HEK293 (cell line): Measurements from ENCODE around the gene DAAM2.

ENCODE experiments used
- CTCF ChIA-PET: fragments of 350-600 bp; formaldehyde crosslinking; extraction: SDS; loops from one replicate; lab custom pipeline; 2021; ENCODE audit warnings: antibody characterized with exemption; lab: Yijun Ruan, JAX
- POLR2A ChIA-PET: fragments of 300-600 bp; formaldehyde crosslinking; extraction: SDS; loops from one replicate; lab custom pipeline; 2020; ENCODE audit warnings: antibody characterized with exemption, inconsistent platforms; lab: Yijun Ruan, JAX
- H3K27ac ChIP-seq: fragments of 200-500 bp; sonication (Bioruptor generic); 2 replicates; pipeline ENCODE4 v1.5.1; 2014; ENCODE audit warnings: low read depth, low read length, control low read depth, inconsistent platforms; ENCODE audit errors: extremely low read depth
- H3K36me3 ChIP-seq, 2 experiments: fragments of 200-500 bp in 1 of 2; sonication (Bioruptor generic) in 1 of 2; 1 replicate in 1 of 2; 2 replicates in 1 of 2; pipeline ENCODE4 v1.5.1; 2014 to 2017; ENCODE audit warnings: inconsistent platforms in 2 of 2, low read length in 2 of 2; ENCODE audit not compliant: control insufficient read depth in 2 of 2, insufficient read depth in 1 of 2
- H3K4me1 ChIP-seq: fragments of 200-500 bp; sonication (Bioruptor generic); 2 replicates; pipeline ENCODE4 v1.5.1; 2014; ENCODE audit warnings: mild to moderate bottlenecking, low read length, inconsistent platforms; ENCODE audit not compliant: control insufficient read depth, insufficient read depth
- H3K4me3 ChIP-seq: 2 replicates; pipeline ENCODE4 v1.5.1; 2011; ENCODE audit warnings: low read depth, mild to moderate bottlenecking, control low read depth, low read length, moderate library complexity
- H3K9me3 ChIP-seq: fragments of 200-500 bp; sonication (Bioruptor generic); 2 replicates; pipeline ENCODE4 v1.5.1; 2014; ENCODE audit warnings: low read depth, low read length, inconsistent platforms; ENCODE audit not compliant: control insufficient read depth, insufficient read depth
- BCL6B ChIP-seq: fragments of 450-650 bp; formaldehyde crosslinking; IDR thresholded peaks from 2 replicates; pipeline ENCODE4 v1.5.1; 2017; ENCODE audit warnings: missing biosample characterization, missing genetic modification characterization
- GLIS1 ChIP-seq: fragments of 450-650 bp; formaldehyde crosslinking; IDR thresholded peaks from 2 replicates; pipeline ENCODE4 v1.5.1; 2016; ENCODE audit warnings: missing biosample characterization, missing genetic modification characterization
- IKZF3 ChIP-seq: fragments of 450-650 bp; IDR thresholded peaks from 2 replicates; pipeline ENCODE4 v1.5.0; 2018; ENCODE audit warnings: missing biosample characterization, mild to moderate bottlenecking, missing genetic modification characterization, moderate library complexity
- PBX3 ChIP-seq: sonication (generic); formaldehyde crosslinking; IDR thresholded peaks from 2 replicates; pipeline ENCODE4 v1.8.1; 2022; ENCODE audit warnings: mild to moderate bottlenecking, moderate library complexity, missing genetic modification reagents
- REST ChIP-seq: fragments of 450-650 bp; formaldehyde crosslinking; IDR thresholded peaks from 2 replicates; pipeline ENCODE4 v1.5.1; 2016; ENCODE audit warnings: missing biosample characterization, missing genetic modification characterization
- YY1 ChIP-seq: fragments of 450-650 bp; formaldehyde crosslinking; IDR thresholded peaks from 2 replicates; pipeline ENCODE4 v1.5.1; 2018; ENCODE audit warnings: missing biosample characterization, missing genetic modification characterization
- ZFP37 ChIP-seq: fragments of 450-650 bp; formaldehyde crosslinking; IDR thresholded peaks from 2 replicates; pipeline ENCODE4 v1.5.1; 2016; ENCODE audit warnings: missing biosample characterization, missing genetic modification characterization
- ZIC2 ChIP-seq: fragments of 450-650 bp; formaldehyde crosslinking; IDR thresholded peaks from 2 replicates; pipeline ENCODE4 v1.5.1; 2016; ENCODE audit warnings: missing biosample characterization, missing genetic modification characterization
- ZNF19 ChIP-seq: fragments of 450-650 bp; formaldehyde crosslinking; IDR thresholded peaks from 2 replicates; pipeline ENCODE4; 2016; ENCODE audit warnings: missing biosample characterization, missing genetic modification characterization, low read depth
- ZNF2 ChIP-seq: fragments of 450-650 bp; formaldehyde crosslinking; IDR thresholded peaks from 2 replicates; pipeline ENCODE4 v1.5.1; 2016; ENCODE audit warnings: missing biosample characterization, missing genetic modification characterization
- ZNF221 ChIP-seq: fragments of 450-650 bp; formaldehyde crosslinking; IDR thresholded peaks from 2 replicates; pipeline ENCODE4 v1.5.1; 2017; ENCODE audit warnings: missing biosample characterization, missing genetic modification characterization, borderline replicate concordance
- ZNF280C ChIP-seq: fragments of 450-650 bp; formaldehyde crosslinking; IDR thresholded peaks from 2 replicates; pipeline ENCODE4 v1.5.1; 2016; ENCODE audit warnings: missing biosample characterization, missing genetic modification characterization
- ZNF280D ChIP-seq: fragments of 450-650 bp; formaldehyde crosslinking; IDR thresholded peaks from 2 replicates; pipeline ENCODE4 v1.5.1; 2016; ENCODE audit warnings: missing biosample characterization, missing genetic modification characterization
- ZNF324 ChIP-seq: fragments of 450-650 bp; formaldehyde crosslinking; IDR thresholded peaks from 2 replicates; pipeline ENCODE4 v1.5.1; 2016; ENCODE audit warnings: missing biosample characterization, missing genetic modification characterization
- ZNF529 ChIP-seq: fragments of 450-650 bp; formaldehyde crosslinking; IDR thresholded peaks from 2 replicates; pipeline ENCODE4 v1.5.1; 2017; ENCODE audit warnings: missing genetic modification characterization, missing biosample characterization; ENCODE audit not compliant: insufficient replicate concordance
- ZNF585B ChIP-seq: fragments of 450-650 bp; formaldehyde crosslinking; IDR thresholded peaks from 2 replicates; pipeline ENCODE4 v1.5.1; 2016; ENCODE audit warnings: missing biosample characterization, missing genetic modification characterization
- ZNF623 ChIP-seq: fragments of 450-650 bp; formaldehyde crosslinking; IDR thresholded peaks from 2 replicates; pipeline ENCODE4 v1.5.1; 2016; ENCODE audit warnings: missing biosample characterization, missing genetic modification characterization
- ZNF747 ChIP-seq: fragments of 450-650 bp; formaldehyde crosslinking; IDR thresholded peaks from 2 replicates; pipeline ENCODE4 v1.5.1; 2016; ENCODE audit warnings: missing biosample characterization, missing genetic modification characterization

The DAAM2 gene

GRCh38 chr6:39835821-39836295 lies 43.7 kb downstream of the DAAM2 start (continued):
- TF ChIP-seq PBX3 (CRISPR knock-in tag): no peak
- no peak for TF ChIP-seq ZFP37 (tag by site-specific recombination)
- TF ChIP-seq ZNF324 (tag by site-specific recombination): no peak
- TF ChIP-seq IKZF3 (tag by site-specific recombination): no peak
- no peak for TF ChIP-seq ZNF623 (tag by site-specific recombination)
- TF ChIP-seq ZNF747 (tag by site-specific recombination): no peak

- CTCF ChIA-PET: interaction anchor here (2.6 kb wide), 1 partner anchor 28 kb away, joined by 9 read pairs; no protein-coding TSS in a partner anchor
- POLR2A ChIA-PET: no interaction called here
- no peaks in the 10 kb centered on the region for H3K36me3 ChIP-seq
- H3K4me3 ChIP-seq: no peak overlapping the region
- no peaks in the 10 kb centered on the region for H3K4me1 ChIP-seq
- no peak for TF ChIP-seq ZNF585B (tag by site-specific recombination)
- no peak for TF ChIP-seq ZNF221
- TF ChIP-seq ZNF19 (tag by site-specific recombination): no peak
- no peak for TF ChIP-seq ZNF2
- no peak overlapping the region for H3K27ac ChIP-seq
- no peaks in the 10 kb centered on the region for H3K9me3 ChIP-seq
Observed at GRCh38 chr6:39836606-39837005, 44.4 kb downstream of the DAAM2 start.

GRCh38 chr6:39839445-39839844 lies 47.3 kb downstream of the DAAM2 start:
- POLR2A ChIA-PET: no interaction called here
- no peak overlapping the region for H3K27ac ChIP-seq
- no peak for TF ChIP-seq ZNF280C (tag by site-specific recombination)
- no peak for TF ChIP-seq GLIS1 (tag by site-specific recombination)
- TF ChIP-seq ZIC2 (tag by site-specific recombination): no peak
- TF ChIP-seq ZNF529 (tag by site-specific recombination): no peak
- no peak for TF ChIP-seq REST (tag by site-specific recombination)
- TF ChIP-seq YY1 (tag by site-specific recombination): no peak
- TF ChIP-seq BCL6B (tag by site-specific recombination): no peak
- no peak for TF ChIP-seq ZNF280D

More at GRCh38 chr6:39839445-39839844, 47.3 kb downstream of the DAAM2 start:
- no peaks in the 10 kb centered on the region for H3K4me1 ChIP-seq
- no peaks in the 10 kb centered on the region for H3K36me3 ChIP-seq
- CTCF ChIA-PET: interaction anchor here (0.6 to 1.1 kb wide), 2 partner anchors 23 to 54 kb away, joined by 3 to 4 read pairs; no protein-coding TSS in a partner anchor
- H3K9me3 ChIP-seq: no peaks in the 10 kb centered on the region
- no peak overlapping the region for H3K4me3 ChIP-seq
